HepG2 (cell line): Measurements from ENCODE around the gene ZNF670. TPM values are rescaled to one million over a fixed set of nuclear protein-coding genes. Genes with fewer than 3 reads are reported as not detected.
A peak's percentile ranks its signal among the peaks of the same experiment; 100 is the strongest.

Experiments
- CBX1 ChIP-seq: IDR thresholded peaks from one replicate; pipeline ENCODE4 v1.6.1; 2016; ENCODE audit warnings: antibody characterized with exemption, low read depth
- GATAD1 ChIP-seq: IDR thresholded peaks from 2 replicates; pipeline ENCODE4 v1.6.1; 2016; ENCODE audit warnings: missing genetic modification reagents, missing compliant biosample characterization
- KDM3A ChIP-seq: IDR thresholded peaks from 2 replicates; pipeline ENCODE4 v1.6.1; 2018; ENCODE audit warnings: low read depth, missing compliant biosample characterization
- KLF16 ChIP-seq, 2 experiments: sonication (generic) in 1 of 2; formaldehyde crosslinking in 1 of 2; IDR thresholded peaks; 2 replicates each; pipeline versions ENCODE4 v1.6.1 to v1.8.0; 2016 to 2023; ENCODE audit warnings: missing genetic modification reagents in 2 of 2, missing compliant biosample characterization in 1 of 2
- KLF6 ChIP-seq: IDR thresholded peaks from 2 replicates; pipeline ENCODE4 v1.8.0; 2016; ENCODE audit warnings: missing biosample characterization, missing genetic modification reagents
- MEIS2 ChIP-seq: sonication (generic); formaldehyde crosslinking; IDR thresholded peaks from 2 replicates; pipeline ENCODE4 v1.9.0; 2021; ENCODE audit warnings: mild to moderate bottlenecking, missing genetic modification reagents
- MLXIP ChIP-seq: sonication (generic); formaldehyde crosslinking; IDR thresholded peaks from 2 replicates; pipeline ENCODE4 v1.9.0; 2021; ENCODE audit warnings: missing genetic modification reagents, borderline replicate concordance
- NFE2 ChIP-seq: sonication (generic); formaldehyde crosslinking; IDR thresholded peaks from 2 replicates; pipeline ENCODE4 v1.4.0; 2020; ENCODE audit warnings: missing genetic modification reagents
- NFYB ChIP-seq: sonication (generic); formaldehyde crosslinking; IDR thresholded peaks from 2 replicates; pipeline ENCODE4 v1.4.0; 2020; ENCODE audit warnings: missing genetic modification reagents
- NKX3-1 ChIP-seq: sonication (generic); formaldehyde crosslinking; IDR thresholded peaks from 2 replicates; pipeline ENCODE4 v1.5.0; 2020; ENCODE audit warnings: missing genetic modification reagents
- RBM39 ChIP-seq: fragments of 200-400 bp; formaldehyde crosslinking; IDR thresholded peaks from one replicate; pipeline ENCODE4 v1.6.1; 2018; ENCODE audit warnings: antibody characterized with exemption, mild to moderate bottlenecking, low read depth, low read length; ENCODE audit not compliant: poor library complexity, severe bottlenecking
- REPIN1 ChIP-seq: sonication (generic); formaldehyde crosslinking; IDR thresholded peaks from 2 replicates; pipeline ENCODE4 v1.8.0; 2022; ENCODE audit warnings: missing genetic modification reagents, low read depth, mild to moderate bottlenecking, borderline replicate concordance
- SMARCC2 ChIP-seq: fragments of 450-650 bp; IDR thresholded peaks from 2 replicates; pipeline ENCODE4 v1.6.1; 2017; ENCODE audit warnings: antibody characterized with exemption, mild to moderate bottlenecking
- YEATS2 ChIP-seq: sonication (generic); formaldehyde crosslinking; IDR thresholded peaks from 2 replicates; pipeline ENCODE4 v1.4.0; 2020; ENCODE audit warnings: missing genetic modification reagents, borderline replicate concordance
- ZFP62 ChIP-seq: sonication (generic); formaldehyde crosslinking; IDR thresholded peaks from 2 replicates; pipeline ENCODE4 v1.4.0; 2020; ENCODE audit warnings: missing genetic modification reagents
- ZFP90 ChIP-seq: sonication (generic); formaldehyde crosslinking; IDR thresholded peaks from 2 replicates; pipeline ENCODE4 v1.8.0; 2022; ENCODE audit warnings: missing genetic modification reagents, mild to moderate bottlenecking, inconsistent platforms, borderline replicate concordance
- ZNF180 ChIP-seq: sonication (generic); formaldehyde crosslinking; IDR thresholded peaks from 2 replicates; pipeline ENCODE4 v1.4.0; 2020; ENCODE audit warnings: low read depth, missing genetic modification reagents, borderline replicate concordance
- ZNF224 ChIP-seq: sonication (generic); formaldehyde crosslinking; IDR thresholded peaks from 2 replicates; pipeline ENCODE4 v1.5.0; 2020; ENCODE audit warnings: mild to moderate bottlenecking, missing genetic modification reagents
- ZNF350 ChIP-seq: sonication (generic); formaldehyde crosslinking; IDR thresholded peaks from 2 replicates; pipeline ENCODE4 v1.4.0; 2020; ENCODE audit warnings: mild to moderate bottlenecking, low read depth, missing genetic modification reagents, borderline replicate concordance
- ZNF564 ChIP-seq: sonication (generic); formaldehyde crosslinking; IDR thresholded peaks from 2 replicates; pipeline ENCODE4 v1.8.1; 2023; ENCODE audit warnings: mild to moderate bottlenecking, missing genetic modification reagents
- ZNF709 ChIP-seq: sonication (generic); formaldehyde crosslinking; IDR thresholded peaks from 2 replicates; pipeline ENCODE4 v1.5.0; 2020; ENCODE audit warnings: mild to moderate bottlenecking, missing genetic modification reagents
- ZNF776 ChIP-seq: sonication (generic); formaldehyde crosslinking; IDR thresholded peaks from 2 replicates; pipeline ENCODE4 v1.4.0; 2020; ENCODE audit warnings: mild to moderate bottlenecking, missing genetic modification reagents
- ZNF879 ChIP-seq: sonication (generic); formaldehyde crosslinking; IDR thresholded peaks from 2 replicates; pipeline ENCODE4 v1.8.1; 2023; ENCODE audit warnings: missing genetic modification reagents
- ZSCAN12 ChIP-seq: sonication (generic); formaldehyde crosslinking; IDR thresholded peaks from 2 replicates; pipeline ENCODE4 v1.9.0; 2021; ENCODE audit warnings: mild to moderate bottlenecking, missing genetic modification reagents
- ZSCAN29 ChIP-seq: sonication (generic); formaldehyde crosslinking; conservative IDR thresholded peaks from 2 replicates; pipeline ENCODE4 v1.4.0; 2020; ENCODE audit warnings: mild to moderate bottlenecking, missing genetic modification reagents
- polyA plus RNA-seq, 8 experiments: library from polyadenylated mRNA; depleted of rRNA in 3 of 8; stranded (reverse) in 7 of 8; unstranded in 1 of 8; fragments of >200 nt; fragmentation: Illumina TruSeq in 4 of 8; extraction: Trizol in 4 of 8; gene quantifications; 2 replicates each; pipeline versions ENCODE4 v1.2.1 to v1.2.3, GENCODE V29; 2011 to 2016; ENCODE audit warnings: low read depth in 4 of 8, missing spikeins in 1 of 8, mixed read lengths in 1 of 8; ENCODE audit not compliant: insufficient read depth in 1 of 8
- total RNA-seq, 5 experiments: library from RNA; depleted of rRNA; stranded (reverse); fragments of >200 nt; fragmentation: Illumina TruSeq; extraction: Trizol; gene quantifications; 2 replicates each; pipeline ENCODE4 v1.2.3, GENCODE V29; 2016; ENCODE audit warnings: low read depth in 1 of 5
- TF ChIP-seq, protein P1 (sequence below): sonication (generic); formaldehyde crosslinking; conservative IDR thresholded peaks from 2 replicates; pipeline ENCODE4 v1.4.0; 2020; ENCODE audit warnings: missing genetic modification reagents
- TF ChIP-seq, protein P2 (sequence below): sonication (generic); formaldehyde crosslinking; IDR thresholded peaks from 2 replicates; pipeline ENCODE4 v1.4.0; 2020; ENCODE audit warnings: missing genetic modification reagents

Gene ZNF670
- total and polyA plus RNA-seq, 2 of the 13 experiments (the other 11 are each of a cell fraction or from before 2014, with no cell fraction given), result 4.2 to 10.9 TPM

DNA sequence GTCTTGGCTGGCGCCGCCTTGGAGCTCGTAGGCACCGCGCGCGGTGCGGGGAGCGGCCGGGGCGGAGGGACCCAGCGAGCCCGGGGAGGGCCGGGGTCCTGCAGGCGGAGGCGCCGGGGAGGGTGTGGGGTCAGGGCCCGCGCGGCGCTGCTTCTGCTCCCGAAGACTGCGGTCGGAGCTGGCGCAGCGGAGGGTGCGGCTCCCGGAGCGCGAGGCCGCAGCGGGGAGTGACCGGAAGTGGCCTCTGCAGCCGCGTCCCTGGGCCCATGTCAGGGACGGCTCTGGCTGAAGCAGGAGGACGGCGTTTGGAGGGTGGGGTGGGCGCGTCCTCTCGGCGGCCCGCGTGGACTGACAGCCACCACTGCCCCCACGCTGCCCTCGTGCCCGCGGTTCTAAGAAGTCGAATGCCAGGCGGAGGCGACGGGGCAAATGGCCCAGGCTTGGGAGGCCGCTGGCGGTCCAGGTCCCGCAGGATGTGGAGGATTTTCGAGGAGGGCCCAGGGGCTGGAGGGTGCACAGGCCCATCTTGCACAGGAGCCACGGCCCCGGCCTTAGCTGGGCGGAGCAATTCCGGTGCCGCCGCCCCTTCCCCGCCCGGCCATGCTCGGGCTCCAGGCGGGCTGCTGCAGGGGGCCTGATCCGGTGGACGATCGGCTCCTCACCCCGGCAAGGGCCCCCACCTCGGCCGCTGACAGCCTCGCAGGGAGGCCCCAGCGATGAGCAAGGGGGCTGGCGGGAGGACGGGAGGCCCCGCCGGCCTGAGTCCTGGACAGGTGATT is 33.3 kb upstream of the ZNF670 start (continued):
- peak; percentile 86 for TF ChIP-seq ZNF350 (CRISPR knock-in tag)
- peak; percentile 29; the same call in 1 of the 2 replicates for TF ChIP-seq ZNF224 (CRISPR knock-in tag)
- peak; percentile 83 for TF ChIP-seq ZSCAN29 (CRISPR knock-in tag)
- 0 out of 2 replicates have a peak, but pooled peaks have one; percentile 34 for TF ChIP-seq KDM3A (CRISPR knock-in tag)
- peak; percentile 13; the same call in 1 of the 2 replicates for TF ChIP-seq NFYB (CRISPR knock-in tag)
- peak in 1 of 2 experiments; percentile 60; a peak in 2 of 4 replicates for TF ChIP-seq KLF16 (CRISPR knock-in tag; IDR thresholded peaks at IDR 0.05)
- TF ChIP-seq SMARCC2, result no peak
- TF ChIP-seq CBX1, result peak; percentile 70
- TF ChIP-seq ZFP90 (CRISPR knock-in tag), result no peak; the same call in 1 of the 2 replicates
- TF ChIP-seq REPIN1 (CRISPR knock-in tag), result peak; percentile 78; the same call in 1 of the 2 replicates
- peak; percentile 45; the same call in 1 of the 2 replicates for TF ChIP-seq ZNF564 (CRISPR knock-in tag)
- no peak for TF ChIP-seq ZSCAN12 (CRISPR knock-in tag)
- peak; percentile 53; the same call in 1 of the 2 replicates for TF ChIP-seq YEATS2 (CRISPR knock-in tag)
- no peak for TF ChIP-seq MLXIP
- TF ChIP-seq, protein P1, sequence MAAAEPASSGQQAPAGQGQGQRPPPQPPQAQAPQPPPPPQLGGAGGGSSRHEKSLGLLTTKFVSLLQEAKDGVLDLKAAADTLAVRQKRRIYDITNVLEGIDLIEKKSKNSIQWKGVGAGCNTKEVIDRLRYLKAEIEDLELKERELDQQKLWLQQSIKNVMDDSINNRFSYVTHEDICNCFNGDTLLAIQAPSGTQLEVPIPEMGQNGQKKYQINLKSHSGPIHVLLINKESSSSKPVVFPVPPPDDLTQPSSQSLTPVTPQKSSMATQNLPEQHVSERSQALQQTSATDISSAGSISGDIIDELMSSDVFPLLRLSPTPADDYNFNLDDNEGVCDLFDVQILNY (CRISPR knock-in tag), result no peak
- peak; percentile 88 for TF ChIP-seq ZNF776 (CRISPR knock-in tag)
- TF ChIP-seq ZNF180 (CRISPR knock-in tag), result peak; percentile 44; the same call in 1 of the 2 replicates
- no peak for TF ChIP-seq ZFP62 (CRISPR knock-in tag)
- peak; percentile 82; the same call in 1 of the 2 replicates for TF ChIP-seq KLF6
- 0 out of 2 replicates have a peak, but pooled peaks have one; percentile 60 for TF ChIP-seq GATAD1 (CRISPR knock-in tag)
- no peak for TF ChIP-seq RBM39
- TF ChIP-seq MEIS2 (CRISPR knock-in tag), result no peak; the same call in 1 of the 2 replicates
- TF ChIP-seq ZNF709, result 0 out of 2 replicates have a peak, but pooled peaks have one; percentile 15
- no peak; the same call in 1 of the 2 replicates for TF ChIP-seq NKX3-1
- TF ChIP-seq ZNF879 (CRISPR knock-in tag), result peak; percentile 55; the same call in 1 of the 2 replicates
- TF ChIP-seq NFE2 (CRISPR knock-in tag), result no peak
- TF ChIP-seq, protein P2, sequence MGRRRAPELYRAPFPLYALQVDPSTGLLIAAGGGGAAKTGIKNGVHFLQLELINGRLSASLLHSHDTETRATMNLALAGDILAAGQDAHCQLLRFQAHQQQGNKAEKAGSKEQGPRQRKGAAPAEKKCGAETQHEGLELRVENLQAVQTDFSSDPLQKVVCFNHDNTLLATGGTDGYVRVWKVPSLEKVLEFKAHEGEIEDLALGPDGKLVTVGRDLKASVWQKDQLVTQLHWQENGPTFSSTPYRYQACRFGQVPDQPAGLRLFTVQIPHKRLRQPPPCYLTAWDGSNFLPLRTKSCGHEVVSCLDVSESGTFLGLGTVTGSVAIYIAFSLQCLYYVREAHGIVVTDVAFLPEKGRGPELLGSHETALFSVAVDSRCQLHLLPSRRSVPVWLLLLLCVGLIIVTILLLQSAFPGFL (CRISPR knock-in tag), result no peak
